ENCODE results near the gene AAR2. TPM values are rescaled to one million over a fixed set of nuclear protein-coding genes. Genes with fewer than 3 reads are reported as not detected.

The AAR2 gene, protein sequence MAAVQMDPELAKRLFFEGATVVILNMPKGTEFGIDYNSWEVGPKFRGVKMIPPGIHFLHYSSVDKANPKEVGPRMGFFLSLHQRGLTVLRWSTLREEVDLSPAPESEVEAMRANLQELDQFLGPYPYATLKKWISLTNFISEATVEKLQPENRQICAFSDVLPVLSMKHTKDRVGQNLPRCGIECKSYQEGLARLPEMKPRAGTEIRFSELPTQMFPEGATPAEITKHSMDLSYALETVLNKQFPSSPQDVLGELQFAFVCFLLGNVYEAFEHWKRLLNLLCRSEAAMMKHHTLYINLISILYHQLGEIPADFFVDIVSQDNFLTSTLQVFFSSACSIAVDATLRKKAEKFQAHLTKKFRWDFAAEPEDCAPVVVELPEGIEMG
- total RNA-seq: 30.2 and 30.8 TPM in 2 replicates

DNA sequence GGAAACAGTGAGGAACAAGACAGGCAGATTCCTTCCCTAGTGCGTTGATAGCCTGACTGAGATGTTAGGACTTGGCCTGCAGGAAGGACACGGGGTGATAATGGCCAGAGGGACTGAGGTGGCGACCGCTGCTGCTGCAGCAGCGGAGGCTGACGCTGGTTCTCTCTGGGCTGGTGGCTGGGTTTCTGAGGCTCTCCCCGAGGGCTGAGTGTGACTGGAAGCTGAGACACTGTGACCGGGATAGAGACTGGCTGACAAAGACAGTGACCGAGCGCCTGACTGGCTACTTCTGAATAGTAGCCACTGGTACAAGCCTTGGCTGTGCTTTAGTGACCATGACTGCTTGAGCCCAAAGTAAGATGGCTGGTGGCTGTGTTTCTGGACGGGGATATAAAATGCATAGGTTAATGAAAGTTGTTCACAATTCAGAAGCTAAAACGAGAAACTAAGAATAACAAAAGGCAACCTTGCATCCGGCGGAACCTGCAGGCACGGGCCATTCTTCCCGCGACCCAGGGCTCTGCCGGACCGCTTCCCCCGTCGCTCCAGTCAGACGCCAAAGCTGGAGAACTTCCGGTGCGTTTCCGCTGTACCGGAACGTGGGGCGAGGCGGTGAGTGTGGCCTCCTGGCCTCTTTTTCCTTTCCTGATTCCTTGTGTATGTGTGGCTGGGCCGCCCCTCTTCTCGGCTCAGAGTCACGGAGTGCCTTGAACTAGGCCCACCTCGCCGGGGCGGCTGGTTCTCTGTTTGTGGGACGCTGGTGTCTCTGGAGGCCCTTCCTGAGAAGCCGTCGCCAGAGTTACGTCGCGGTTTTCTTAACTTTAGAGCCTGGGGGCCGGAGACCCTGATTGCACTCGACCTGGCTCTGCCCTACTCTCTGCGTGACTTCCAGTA is at the start of gene AAR2:
Gene AAR2 (plus strand): TSS at position 587 of the 894 bp plus-strand sequence. CDS start 3,391 bp downstream, outside the sequence.
- H3K4me3 ChIP-seq (ENCODE audit: low read depth, low read length): peak within 1 kb of the TSS; percentile 95
- peak; percentile 18 for DNase-seq (ENCODE audit: low read depth)
- TF ChIP-seq, protein P1, sequence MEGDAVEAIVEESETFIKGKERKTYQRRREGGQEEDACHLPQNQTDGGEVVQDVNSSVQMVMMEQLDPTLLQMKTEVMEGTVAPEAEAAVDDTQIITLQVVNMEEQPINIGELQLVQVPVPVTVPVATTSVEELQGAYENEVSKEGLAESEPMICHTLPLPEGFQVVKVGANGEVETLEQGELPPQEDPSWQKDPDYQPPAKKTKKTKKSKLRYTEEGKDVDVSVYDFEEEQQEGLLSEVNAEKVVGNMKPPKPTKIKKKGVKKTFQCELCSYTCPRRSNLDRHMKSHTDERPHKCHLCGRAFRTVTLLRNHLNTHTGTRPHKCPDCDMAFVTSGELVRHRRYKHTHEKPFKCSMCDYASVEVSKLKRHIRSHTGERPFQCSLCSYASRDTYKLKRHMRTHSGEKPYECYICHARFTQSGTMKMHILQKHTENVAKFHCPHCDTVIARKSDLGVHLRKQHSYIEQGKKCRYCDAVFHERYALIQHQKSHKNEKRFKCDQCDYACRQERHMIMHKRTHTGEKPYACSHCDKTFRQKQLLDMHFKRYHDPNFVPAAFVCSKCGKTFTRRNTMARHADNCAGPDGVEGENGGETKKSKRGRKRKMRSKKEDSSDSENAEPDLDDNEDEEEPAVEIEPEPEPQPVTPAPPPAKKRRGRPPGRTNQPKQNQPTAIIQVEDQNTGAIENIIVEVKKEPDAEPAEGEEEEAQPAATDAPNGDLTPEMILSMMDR (conservative IDR thresholded peaks at IDR 0.05; ENCODE audit: low read depth, low read length): no peak

DNA sequence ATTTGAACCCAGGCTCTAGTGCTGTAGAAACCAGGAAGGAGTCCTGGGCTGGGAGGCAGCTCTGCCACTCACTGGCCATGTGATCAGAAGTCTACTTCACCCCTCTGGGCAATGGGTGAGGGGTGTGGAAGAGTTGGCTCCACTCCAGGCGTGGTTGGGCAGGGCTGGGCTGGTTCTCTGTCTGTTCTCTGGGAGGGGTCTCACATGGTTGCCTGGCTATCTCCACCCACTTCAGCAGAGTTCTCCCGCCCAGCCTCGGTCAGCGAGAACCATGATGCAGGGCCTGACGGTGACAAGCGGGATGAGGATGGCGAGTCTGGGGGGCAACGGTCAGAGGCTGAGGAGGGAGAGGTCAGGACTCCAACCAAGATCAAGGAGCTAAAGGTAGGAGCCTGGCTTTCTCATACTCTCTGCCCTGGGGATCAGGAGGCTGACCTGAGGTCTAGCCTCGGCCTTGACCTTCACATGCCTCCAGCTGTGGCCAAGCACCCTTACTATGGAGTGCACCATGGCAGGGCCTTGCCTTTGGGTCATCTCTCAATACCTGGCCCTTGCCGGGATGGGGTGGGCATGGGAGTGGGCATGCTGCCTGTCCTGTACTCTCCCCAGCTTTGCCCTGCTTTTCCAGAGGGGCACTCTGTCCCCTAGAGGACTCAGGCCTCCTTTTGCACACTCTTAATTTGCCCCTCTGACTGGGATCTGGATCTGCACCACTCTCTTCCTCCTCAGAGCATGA is 42.1 kb upstream of the AAR2 start:
- TF ChIP-seq, protein P1 (conservative IDR thresholded peaks at IDR 0.05; ENCODE audit: low read depth, low read length): no peak
- no peak overlapping the region for H3K4me3 ChIP-seq (ENCODE audit: low read depth, low read length)
- DNase-seq (ENCODE audit: low read depth): no peak

DNA sequence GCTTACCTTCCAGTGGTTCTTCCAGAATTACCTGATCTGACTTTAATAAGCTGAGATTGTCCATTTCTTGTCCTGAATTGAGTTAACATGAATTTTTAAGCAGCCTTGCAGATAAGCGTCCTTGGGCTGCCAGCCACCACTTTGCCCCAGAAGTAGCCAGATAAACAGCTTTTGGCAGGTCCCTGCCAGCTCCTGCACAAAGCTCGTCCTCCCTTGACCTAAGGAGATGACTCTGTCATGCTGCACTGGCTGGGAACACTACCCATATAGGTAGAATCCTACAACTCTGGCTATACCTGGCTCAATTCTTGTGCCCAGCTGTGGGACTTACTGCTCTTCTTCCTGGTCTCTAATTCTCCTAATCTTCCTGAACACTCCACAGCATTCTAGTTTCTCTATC is 39.6 kb upstream of the AAR2 start:
- H3K4me3 ChIP-seq (ENCODE audit: low read depth, low read length): no peak overlapping the region
- DNase-seq (ENCODE audit: low read depth): no peak
- TF ChIP-seq, protein P1 (conservative IDR thresholded peaks at IDR 0.05; ENCODE audit: low read depth, low read length): no peak

DNA sequence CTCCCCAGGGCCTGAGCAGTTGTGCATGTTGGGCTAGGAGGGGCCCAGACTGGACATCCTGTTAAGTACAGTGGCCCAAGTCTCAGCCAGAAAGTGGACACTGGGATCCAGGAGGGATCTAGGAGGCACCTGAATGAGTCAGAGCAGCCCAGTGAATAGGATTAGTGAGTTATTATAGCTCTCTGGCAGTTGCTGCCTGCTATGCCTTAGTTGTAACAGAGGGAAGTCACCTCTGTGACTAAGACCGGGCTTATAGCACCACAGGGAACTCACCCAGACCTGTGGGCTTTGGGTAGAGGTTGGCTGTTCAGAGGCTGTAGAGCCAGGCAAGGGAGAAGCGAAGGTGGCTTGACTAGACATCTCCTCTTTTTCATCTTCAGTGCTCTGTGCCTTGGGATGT is 39.0 kb upstream of the AAR2 start:
- DNase-seq (ENCODE audit: low read depth): peak; percentile 19
- H3K4me3 ChIP-seq (ENCODE audit: low read depth, low read length): no peak overlapping the region
- TF ChIP-seq, protein P1 (conservative IDR thresholded peaks at IDR 0.05; ENCODE audit: low read depth, low read length): no peak

DNA sequence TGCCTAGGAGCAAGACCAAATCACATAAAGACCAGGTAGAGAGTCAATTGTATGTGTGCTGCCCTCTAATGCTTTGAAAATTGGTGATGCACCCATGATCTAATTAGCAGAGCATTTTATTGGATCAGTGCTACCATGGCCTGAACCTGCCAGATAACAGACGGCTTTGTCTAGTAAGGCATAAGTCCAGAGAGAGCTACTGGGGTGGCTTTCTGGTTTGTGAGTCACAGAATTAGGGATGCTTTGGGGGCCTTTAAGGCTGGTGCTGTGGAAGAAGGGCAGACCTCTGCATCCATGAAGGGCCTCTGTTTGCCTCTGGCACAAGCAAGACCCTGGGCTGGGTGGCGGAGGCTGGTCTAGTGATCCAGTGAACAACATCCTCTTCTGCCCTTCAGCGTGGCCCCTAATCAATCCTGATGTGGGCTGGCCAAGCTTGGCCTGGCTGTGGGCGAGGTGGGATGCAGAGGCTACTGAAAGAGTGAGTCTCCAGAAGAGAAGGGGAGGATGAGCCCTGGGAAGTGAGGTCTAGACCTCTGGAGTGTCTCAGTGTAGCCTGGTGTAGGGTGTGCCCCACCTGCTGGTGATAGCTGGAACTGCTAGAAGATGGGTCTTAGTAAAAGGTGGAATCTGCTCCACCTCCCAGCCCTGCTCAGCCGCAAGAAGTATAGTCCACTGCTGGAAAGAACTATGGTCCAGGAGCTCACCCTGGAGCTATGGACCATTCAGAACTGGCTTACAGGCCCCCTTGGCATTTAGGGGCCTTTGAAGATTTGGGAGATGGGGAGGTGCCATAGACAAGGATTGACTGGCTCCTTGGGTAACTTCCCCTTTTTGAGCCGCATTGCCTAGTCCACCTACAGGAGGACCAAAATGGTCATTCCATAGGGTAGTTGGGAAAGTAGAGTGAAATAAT is 36.7 kb upstream of the AAR2 start:
- peak; percentile 7 for DNase-seq (ENCODE audit: low read depth)
- TF ChIP-seq, protein P1 (conservative IDR thresholded peaks at IDR 0.05; ENCODE audit: low read depth, low read length): peak; percentile 95

DNA sequence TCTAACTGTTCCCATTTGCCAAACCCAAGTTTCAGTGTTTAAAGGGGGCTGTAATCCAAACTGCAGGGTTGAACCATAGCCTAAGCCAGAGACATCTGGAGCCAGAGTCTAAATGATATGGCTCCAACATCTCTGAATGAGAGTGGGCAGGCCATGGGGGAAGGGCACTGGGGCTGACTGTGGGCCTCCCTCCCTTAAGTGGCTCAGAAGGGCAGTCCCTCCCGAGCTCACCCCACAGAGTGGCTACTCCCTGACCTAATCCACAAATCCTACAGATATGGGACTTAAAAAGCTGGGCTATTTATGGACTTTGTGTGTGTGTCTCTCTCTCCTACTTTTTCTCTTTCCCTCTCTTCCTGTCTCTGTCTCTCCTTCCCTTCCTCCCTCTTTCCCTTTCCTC is 35.8 kb upstream of the AAR2 start:
- no peak overlapping the region for H3K4me3 ChIP-seq (ENCODE audit: low read depth, low read length)
- no peak for DNase-seq (ENCODE audit: low read depth)
- TF ChIP-seq, protein P1 (conservative IDR thresholded peaks at IDR 0.05; ENCODE audit: low read depth, low read length): no peak

More for the DNA sequence above, 36.7 kb upstream of the AAR2 start:
- no peak overlapping the region for H3K4me3 ChIP-seq (ENCODE audit: low read depth, low read length)

Measured in epithelial cell of proximal tubule (primary cell).